LHCN-M2 (cell line): ENCODE measurements around the gene SSTR4. TPM values are rescaled to one million over a fixed set of nuclear protein-coding genes. Genes with fewer than 3 reads are reported as not detected.
"Not testable (repeated sequence)": the region's sequence is repeated elsewhere in the genome, so short reads cannot be mapped to it uniquely, and the experiment has no call there.

ENCODE experiments used
- DNase-seq: peaks from one replicate; pipeline ENCODE4 v3.0.0-alpha.2; 2012; ENCODE audit warnings: low read depth
- polyA plus RNA-seq: library from polyadenylated mRNA; unstranded; fragments of >200 nt; gene quantifications from one replicate; pipeline ENCODE4 v1.2.1, GENCODE V29; 2012; ENCODE audit warnings: missing spikeins
- total RNA-seq: library from RNA; depleted of rRNA; stranded (reverse); fragments of >200 nt; gene quantifications from 2 replicates; pipeline ENCODE4 v1.2.3, GENCODE V29; 2014; rRNA removed

Gene SSTR4, protein sequence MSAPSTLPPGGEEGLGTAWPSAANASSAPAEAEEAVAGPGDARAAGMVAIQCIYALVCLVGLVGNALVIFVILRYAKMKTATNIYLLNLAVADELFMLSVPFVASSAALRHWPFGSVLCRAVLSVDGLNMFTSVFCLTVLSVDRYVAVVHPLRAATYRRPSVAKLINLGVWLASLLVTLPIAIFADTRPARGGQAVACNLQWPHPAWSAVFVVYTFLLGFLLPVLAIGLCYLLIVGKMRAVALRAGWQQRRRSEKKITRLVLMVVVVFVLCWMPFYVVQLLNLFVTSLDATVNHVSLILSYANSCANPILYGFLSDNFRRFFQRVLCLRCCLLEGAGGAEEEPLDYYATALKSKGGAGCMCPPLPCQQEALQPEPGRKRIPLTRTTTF
- not detected in 2 replicates for total RNA-seq
- not detected for polyA plus RNA-seq

DNA sequence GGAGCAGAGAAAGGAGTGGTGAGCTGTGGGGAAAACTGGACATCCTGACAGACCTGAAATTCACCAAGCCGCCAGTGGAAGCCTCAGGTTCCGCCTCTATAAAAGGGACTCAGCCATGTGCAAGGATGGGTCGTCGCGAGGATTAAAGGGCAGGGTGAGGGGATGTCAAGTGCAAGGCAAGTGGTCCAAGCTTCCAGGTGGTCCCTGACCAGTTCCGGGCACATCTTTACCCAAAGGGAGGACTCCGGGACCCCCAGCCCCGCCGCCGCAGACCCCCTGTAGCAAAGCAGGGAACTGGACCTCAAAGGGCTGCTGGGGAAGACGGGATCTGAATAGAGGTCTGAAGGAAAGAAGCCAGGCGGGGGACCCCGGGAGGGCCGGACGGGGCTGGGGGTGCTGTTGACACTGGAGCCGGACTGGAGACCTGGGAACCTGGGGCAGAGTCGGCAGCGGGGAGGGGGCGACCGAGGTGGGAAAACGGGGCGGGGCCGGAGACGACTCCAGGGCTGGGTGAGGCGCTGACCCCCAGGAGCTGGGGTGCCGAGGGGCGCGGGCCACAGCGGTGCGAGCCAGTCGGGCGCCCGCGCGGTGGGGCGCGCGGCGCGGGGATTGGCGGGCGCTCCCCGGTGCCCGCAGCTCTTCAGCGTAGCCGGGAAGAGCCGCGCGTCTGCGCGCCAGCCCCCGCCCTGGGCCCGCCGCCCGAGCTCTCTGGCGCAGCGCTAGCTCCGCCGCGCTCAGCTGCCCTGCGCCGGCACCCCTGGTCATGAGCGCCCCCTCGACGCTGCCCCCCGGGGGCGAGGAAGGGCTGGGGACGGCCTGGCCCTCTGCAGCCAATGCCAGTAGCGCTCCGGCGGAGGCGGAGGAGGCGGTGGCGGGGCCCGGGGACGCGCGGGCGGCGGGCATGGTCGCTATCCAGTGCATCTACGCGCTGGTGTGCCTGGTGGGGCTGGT is at the start of gene SSTR4:
SSTR4 (plus strand) TSS at position 592 of the 951 bp plus-strand sequence; CDS start at position 764, 172 bp downstream.
- no peak for DNase-seq

DNA sequence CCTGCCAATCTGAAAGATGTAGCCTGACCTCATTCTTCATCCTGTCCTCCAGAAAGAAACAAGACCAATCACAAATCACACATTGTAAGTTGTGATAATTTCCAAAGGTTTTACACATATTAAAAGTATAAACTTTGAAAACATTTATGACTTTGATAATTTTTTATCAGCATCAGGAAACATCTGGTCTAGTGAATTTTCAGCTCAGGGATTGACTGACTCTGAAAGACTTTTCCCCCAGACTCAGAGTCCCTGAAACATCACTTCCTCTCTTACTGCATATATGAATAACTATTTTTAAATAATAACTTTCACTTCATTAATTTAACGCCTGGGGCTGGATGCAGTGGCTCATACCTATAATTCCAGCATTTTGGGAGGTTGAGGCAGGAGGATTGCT is 48.5 kb upstream of the SSTR4 start:
- DNase-seq = no peak

DNA sequence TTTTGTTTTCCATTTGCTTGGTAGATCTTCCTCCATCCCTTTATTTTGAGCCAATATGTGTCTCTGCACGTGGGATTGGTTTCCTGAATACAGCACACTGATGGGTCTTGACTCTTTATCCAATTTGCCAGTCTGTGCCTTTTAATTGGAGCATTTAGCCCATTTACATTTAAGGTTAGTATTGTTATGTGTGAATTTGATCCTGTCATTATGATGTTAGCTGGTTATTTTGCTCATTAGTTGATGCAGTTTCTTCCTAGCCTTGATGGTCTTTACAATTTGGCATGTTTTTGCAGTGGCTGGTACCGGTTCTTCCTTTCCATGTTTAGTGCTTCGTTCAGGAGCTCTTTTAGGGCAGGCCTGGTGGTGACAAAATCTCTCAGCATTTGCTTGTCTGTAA is 43.7 kb upstream of the SSTR4 start:
- not testable (repeated sequence) for DNase-seq

DNA sequence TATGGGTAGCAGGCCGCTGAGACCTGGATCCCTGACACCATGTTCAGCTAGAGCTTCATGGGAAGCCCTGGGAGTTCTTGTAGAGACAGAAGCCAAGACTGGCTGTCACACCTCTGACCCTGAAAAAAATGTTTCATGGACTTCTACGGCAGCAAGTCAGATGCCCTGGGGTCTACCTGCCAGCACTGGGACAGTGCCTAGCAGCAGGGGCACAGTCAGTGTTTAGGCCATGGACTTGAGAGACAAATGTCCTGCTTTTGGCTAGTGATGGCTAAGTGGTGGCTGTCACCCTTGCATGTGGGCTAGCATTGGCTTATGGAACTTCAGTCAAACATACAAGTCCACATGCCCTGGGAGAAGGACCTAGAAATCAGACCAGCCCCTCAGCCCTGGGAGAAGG is 41.3 kb upstream of the SSTR4 start:
- DNase-seq = no peak

DNA sequence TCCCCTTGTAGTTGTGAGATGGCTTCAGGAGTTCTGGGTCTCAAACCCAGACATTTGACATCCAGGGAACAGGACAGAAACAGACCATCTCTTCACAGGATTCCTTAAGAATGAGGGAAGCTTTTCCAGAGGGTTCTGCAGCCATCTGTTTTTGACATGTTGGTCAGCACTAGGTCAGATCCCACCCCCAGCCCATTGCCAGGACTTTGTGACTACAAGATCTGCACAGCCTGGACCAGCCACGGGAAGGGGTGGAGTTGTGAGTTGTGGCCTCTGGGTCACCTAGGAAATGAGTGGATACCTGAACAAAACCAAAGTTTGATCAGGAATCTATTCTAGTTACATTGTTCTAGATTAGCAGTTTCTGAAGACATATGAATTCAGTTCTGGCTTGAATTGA is 39.2 kb upstream of the SSTR4 start:
- DNase-seq = no peak

DNA sequence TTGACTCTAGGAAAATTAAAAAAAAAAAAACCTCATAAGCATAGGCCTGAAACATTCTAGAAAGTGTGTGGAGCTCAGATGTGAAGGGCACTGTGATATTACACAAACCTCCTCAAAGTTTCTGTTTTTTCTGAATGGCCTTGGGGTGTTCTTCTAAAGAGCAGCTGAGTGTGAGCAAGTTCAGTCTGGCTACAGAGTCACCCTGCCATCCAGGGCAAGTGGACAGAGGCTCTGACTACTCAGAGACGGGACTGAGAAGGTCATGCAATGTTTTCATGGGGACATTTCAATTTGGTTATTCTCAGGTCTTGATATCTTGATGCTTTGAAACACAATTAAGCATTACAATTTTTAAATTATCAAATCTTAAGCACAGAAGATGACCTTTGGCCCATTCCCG is 36.6 kb upstream of the SSTR4 start:
- no peak for DNase-seq

DNA sequence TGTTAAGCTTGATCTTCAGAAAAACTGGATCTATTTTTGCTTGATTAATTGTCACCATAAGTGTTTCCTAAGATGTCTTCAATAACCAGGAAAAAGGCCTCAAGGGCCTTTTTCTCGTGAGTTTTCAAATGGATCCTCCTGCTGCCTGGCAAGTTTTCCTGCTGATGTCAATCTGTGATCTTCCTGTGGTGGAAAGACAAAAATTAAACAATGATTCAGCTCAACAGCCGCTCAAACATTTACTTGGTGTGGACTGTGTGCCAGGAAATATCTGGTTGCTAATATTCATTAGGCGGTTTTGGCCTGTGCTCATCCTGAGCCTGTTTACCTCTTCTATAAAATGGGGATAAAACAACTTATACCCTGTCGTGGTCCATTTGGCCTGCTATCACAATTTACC is 35.4 kb upstream of the SSTR4 start:
- DNase-seq = peak; percentile 12

DNA sequence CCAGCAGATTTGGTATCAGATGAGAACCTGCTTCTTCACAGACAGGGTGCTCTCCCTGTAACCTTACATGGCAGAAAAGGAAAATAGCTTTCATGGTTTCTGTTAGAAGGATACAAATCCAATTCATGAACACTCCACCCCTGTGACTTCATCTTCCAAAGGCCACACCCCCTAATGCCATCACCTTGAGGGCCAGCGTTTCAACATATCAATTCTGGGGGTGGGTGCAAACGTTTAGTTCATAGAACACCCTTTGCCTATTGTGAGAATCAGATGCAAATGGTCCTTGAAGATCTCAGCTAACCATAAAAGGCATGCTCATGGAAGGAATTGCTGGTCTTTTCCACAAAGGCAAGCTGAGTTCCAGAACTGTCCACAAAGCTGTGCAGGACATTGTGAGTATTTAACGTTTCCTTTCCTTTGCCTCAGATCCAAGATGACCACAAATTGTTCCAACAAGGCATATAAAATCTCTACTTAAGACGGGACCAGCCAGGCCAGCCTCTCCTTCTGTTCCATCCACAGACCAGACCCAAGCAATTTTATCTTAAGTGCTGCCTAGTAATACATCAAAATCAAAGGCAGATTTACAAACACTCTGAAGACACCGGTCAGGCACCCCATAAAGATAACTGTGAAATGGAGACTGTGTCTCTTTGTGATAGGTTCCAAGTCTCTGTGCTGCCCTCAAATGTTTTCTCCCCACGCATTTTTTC is 34.7 kb upstream of the SSTR4 start:
- no peak for DNase-seq

DNA sequence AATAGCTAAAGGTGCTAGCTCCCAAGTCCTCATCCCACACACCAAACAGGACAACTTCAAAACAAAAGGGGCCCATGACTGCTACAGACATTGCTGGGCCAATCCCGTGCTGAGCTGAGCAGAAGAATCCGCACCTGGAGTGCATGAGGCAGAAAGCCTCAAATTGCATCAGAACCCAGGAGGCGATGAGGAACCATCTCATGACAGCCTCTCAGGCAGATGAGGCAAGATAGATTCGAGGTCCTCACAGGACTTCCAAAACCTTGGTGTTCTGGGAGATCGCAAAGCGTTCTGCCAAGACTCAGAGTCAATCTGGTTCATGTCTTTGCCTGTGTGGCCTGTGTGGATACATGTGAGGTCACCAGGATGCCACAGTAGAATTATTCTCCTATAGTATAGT is 32.8 kb upstream of the SSTR4 start:
- DNase-seq = no peak

DNA sequence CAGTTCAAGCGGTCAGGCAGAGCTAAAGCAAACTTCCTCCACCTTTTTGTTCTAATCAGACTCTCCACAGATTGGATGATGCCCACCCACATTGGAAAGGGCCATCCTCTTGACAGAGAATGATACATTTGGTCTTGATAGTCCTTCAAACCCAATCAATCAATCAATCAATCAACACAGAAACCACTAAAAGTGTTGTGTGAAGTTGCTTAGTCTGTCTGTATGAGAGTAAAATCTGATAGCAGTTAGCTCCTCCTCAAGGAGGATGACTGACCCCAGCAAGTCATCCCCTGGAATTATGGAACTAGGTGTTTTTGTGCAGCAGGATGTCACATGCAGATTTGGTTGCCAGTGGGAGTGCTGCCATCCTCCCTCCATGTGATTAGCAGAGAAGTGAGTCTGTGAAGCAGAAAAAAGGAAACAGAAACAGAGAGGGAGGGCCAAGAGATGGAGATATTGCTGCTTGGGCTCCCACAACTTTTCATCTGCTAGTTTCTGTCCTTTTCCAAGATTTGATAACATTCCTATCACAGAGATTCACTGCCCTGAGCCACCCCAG is 32.0 kb upstream of the SSTR4 start:
- no peak for DNase-seq

DNA sequence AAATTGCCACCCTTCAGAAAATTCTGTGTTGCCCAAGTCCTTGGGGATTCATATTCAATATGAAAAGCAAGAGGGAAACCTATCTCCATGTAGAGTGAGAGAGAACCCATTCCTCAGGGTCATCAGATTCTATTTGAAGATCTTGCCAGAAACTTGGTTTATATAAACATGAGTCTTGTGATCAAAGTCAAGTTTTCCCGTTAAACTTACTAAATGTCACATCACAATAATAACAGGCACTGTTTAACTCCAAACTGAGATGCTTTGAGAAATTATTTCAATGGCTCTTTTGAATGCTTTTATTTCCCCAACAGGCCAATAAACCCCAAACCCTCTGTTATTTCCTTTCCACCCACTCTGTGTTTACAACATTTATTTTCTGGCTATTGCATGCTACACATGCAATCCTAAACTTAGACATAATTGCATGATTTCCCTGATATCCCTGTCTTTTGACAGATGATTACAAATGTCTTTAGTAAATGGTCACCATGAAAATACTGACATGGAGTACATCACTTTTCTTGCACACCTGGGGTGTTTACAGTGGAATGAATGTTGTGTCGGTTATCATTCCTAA is 31.1 kb upstream of the SSTR4 start:
- no peak for DNase-seq

DNA sequence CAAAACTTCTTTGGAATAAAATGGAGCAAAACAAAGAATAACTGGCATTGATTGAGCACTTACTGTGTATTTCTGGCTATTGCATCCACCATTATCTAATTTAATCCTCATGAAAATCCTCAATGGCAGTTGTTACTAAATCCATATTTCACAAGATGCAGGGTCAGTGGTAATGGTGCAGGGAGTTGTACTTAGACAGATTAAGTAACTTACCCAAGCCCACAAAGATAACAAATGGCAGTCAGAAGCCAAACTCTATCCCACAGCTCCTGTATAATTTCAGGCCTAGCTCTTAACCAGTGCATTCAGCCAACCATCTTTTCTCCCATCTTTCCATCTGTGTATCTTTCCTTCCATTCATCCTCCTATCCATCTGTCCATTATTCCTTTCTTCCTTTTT is 29.3 kb upstream of the SSTR4 start:
- DNase-seq = no peak

DNA sequence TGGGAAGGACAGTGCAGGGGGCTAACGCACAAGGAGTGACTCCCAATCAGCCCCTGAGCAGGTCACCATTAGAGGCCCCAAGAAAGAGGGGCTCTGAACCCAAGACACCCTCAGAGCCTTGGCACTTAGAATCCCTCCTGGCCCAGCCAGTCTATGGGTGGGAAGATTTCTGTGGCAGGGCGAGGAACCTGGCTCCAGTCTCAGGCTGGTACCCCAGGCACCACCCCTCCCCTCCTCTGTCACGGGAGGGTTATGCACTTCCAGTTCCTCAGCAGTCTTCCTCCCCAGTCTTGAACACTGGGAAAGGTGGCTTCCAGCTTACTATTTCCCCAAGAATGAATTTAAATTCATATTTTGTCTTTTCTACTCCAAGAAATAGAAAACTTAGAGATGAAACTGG is 27.6 kb upstream of the SSTR4 start:
- no peak for DNase-seq

DNA sequence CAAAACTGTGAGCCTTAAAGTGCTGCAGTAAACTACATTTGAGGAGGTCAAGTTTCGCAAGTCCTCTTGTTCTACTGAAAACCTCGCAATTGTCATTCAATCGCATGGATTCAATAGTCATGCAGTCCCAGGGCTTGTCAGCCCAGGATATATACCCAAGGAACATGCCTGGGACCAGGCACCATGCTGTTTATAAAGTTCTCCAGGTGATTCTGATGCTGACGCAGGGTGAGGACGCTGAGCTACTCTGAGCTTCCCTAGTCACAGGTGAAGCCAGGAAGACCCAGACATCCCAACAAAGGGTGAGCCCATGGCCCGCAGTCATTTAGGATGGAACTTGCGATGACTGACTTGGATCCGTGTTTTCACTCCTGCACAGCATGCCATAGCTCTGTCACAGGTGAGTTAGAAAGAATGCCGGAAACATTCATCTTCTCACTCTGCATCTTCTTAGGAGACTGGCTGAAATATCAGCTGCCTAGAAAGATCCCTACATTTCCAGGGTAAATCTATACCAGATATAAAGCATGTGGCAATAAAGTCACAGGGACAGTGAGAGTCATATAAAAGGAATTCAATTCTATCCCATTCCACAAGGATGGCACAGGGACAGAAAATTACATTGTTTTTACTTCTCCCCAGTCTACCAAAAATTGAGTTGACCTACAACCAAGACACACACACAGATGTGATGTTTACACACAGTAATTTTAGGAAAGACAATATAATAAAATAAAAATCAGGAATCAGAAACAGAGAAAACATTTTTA is 27.0 kb upstream of the SSTR4 start:
- no peak for DNase-seq

DNA sequence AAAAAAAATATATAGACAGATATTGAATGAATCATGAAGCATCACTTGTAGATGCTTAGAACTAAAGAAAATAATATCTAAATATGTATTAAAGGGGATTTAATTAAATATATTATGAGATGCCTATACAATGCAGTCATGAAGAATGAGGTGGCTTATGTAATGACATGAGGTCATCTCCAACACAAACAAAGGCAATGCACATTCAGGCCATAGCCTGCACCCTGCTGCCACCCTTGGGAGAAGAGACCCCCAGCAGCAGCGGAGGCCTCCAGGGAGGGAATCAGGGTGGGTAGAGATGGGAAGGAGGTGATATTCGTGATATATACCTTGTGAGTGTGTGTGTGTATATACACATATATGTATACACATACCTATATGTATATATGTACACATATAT is 26.4 kb upstream of the SSTR4 start:
- DNase-seq = no peak

DNA sequence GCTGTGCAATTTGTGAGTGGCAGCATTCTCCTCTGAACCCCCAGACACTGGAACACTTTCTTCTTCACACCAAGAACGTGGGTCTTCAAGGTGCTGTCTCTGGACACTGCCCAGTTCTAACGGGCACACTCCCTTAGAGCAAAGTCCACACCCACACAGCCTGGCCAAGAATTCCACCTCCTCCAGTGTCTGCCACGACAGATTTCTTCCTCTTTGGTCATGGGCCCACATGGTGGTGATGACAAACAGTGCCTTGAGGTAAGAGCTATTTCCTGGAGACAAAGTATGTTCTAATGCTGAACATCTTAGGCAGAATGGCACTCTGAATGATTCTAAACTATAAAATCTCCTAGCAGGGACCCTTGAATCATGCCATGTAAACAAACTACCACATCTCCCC is 25.5 kb upstream of the SSTR4 start:
- no peak for DNase-seq

DNA sequence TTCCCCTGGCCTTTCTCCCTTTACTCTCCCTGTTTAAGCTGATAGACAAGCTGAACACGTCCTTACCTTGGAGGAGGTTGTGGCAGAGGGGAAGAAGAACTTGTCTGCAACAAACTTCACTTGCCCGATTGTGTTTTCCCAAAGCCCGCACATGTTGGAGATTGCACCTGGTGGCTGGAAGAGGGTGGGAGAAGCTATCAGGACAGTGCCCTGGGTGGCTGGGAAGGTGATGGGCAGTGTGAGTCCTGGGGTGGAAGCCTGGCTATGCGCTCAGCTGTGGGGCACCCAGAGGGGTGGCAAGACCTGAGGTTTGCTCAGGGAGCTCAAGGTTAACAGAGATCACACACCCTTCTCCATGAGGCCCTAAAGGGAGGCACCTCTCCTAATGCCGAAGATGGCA is 25.0 kb upstream of the SSTR4 start:
- DNase-seq = no peak

DNA sequence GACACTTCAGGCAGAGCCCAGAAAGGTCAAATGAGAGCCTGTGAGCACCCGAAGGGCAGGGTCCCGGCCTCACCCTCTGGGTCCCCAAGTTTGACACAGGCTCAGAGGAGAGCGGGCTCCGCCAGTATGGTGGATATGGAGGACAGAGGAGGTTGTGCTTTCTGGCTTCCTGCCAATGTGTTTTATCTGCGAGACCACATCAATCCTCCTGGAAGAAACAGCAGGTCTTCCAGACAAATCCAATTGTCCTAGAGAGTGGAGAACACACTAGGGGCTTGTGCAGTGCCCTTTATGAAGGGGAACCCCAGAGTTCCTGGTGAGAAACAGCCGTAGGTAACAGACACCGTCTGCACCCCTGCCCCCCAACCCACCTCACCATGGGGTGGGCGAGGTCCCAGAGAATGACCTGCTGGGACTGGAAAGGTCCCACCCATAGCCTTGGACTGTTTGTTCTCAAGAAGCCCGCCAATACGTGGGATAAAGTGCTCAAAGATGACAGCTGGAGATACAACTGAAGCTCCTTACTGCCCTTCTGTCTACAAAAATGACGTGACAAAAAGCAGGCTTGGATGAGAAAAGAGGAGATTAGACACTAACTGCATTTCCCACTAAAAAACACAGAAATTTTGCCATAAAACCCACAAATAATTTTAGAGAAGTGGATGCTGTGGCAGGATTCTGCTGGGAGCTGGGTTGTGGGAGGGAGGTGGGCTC is 23.9 kb upstream of the SSTR4 start:
- DNase-seq = no peak

DNA sequence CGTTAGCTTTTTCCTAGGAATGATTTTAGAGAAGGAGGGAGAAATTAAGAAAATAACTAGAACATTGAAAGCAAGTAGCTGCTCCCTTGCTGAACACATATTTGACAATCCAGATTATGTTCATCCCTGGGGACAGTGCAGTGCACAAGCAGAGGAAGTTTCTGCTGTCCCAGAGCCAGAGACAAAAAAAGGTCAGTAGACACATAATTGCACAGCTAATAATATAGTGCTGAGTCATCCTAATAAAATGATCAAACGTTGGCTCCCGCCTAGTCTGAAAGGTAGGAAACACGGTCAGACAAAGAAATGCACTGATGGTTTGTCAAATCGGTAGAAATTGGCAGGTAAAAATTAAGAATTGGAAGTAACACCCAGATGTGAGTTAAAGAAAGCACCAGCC is 21.7 kb upstream of the SSTR4 start:
- no peak for DNase-seq

DNA sequence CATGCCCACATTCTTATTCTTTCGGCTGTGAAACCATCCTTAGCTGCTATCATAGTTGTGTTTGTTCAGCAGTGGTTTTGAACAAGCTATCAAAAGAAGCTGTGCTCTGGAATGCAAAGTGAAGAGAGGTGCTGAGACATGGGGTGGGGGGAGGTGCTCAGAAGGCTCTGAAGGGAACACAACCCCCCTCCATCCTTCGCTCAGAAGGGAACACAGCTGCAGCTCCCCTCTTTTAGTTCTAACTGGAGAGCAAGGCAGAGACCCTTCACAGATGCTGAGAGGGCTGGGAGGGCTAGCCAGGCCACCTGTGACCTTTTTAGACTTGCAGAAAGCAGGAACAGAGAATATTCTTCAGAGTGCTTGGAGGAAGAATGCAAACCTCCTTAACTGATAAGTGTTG is 17.6 kb upstream of the SSTR4 start:
- DNase-seq = no peak
